Endothelial cell of umbilical vein (primary cell): ENCODE results near the gene CD99L2. TPM values are rescaled to one million over a fixed set of nuclear protein-coding genes. Genes with fewer than 3 reads are reported as not detected.

Experiments
- BruUV-seq: library from RNA; stranded (reverse); fragments of 400-500 nt; replicated peaks from 2 replicates; lab custom pipeline; 2021; lab: Mats Ljungman, UMichigan
- CTCF ChIA-PET: fragments of 300-600, 350-600 bp; sonication (Branson Sonifier 250); formaldehyde crosslinking; loops from one replicate; lab custom pipeline; 2021; ENCODE audit warnings: antibody characterized with exemption, inconsistent platforms; lab: Charles Lee
- POLR2A ChIA-PET: fragments of 300-600, 350-600 bp; sonication (Branson Sonifier 250); formaldehyde crosslinking; loops from one replicate; lab custom pipeline; 2021; ENCODE audit warnings: antibody characterized with exemption, inconsistent platforms; lab: Charles Lee
- DNase-seq: peaks from one replicate; pipeline ENCODE4 v3.0.0-alpha.2; 2011; ENCODE audit warnings: low read depth, low spot score
- FAIRE-seq: peaks from 2 replicates; lab custom pipeline; 2011; peaks lifted over from hg19 to GRCh38; lab: Jason Lieb, UNC
- H2AFZ ChIP-seq: 2 replicates; pipeline ENCODE4 v1.6.0; 2012; ENCODE audit warnings: low read depth, low read length, control low read depth, inconsistent platforms
- H3K27ac ChIP-seq: 2 replicates; pipeline ENCODE4 v1.5.1; 2011; ENCODE audit warnings: low read depth, mild to moderate bottlenecking, control low read depth, low read length, moderate library complexity; ENCODE audit not compliant: insufficient read depth
- H3K27me3 ChIP-seq, 2 experiments: 2 replicates each; pipeline versions ENCODE4 v1.6.0 to v1.6.1; 2011; ENCODE audit warnings: low read length in 2 of 2, mixed read lengths in 1 of 2; ENCODE audit not compliant: control insufficient read depth in 2 of 2, insufficient read depth in 2 of 2
- H3K36me3 ChIP-seq, 2 experiments: 2 replicates in 1 of 2; 3 replicates in 1 of 2; pipeline ENCODE4 v1.5.1; 2011; ENCODE audit warnings: low read length in 2 of 2, mild to moderate bottlenecking in 1 of 2, moderate library complexity in 1 of 2; ENCODE audit not compliant: control insufficient read depth in 2 of 2, insufficient read depth in 2 of 2; ENCODE audit errors: extremely low read depth in 1 of 2
- H3K4me1 ChIP-seq: 3 replicates; pipeline ENCODE4 v1.5.1; 2011; ENCODE audit warnings: mild to moderate bottlenecking, low read length; ENCODE audit not compliant: control insufficient read depth, insufficient read depth; ENCODE audit errors: extremely low read depth
- H3K4me2 ChIP-seq: 2 replicates; pipeline ENCODE4 v1.6.1; 2011; ENCODE audit warnings: low read length, control low read depth, mixed read lengths; ENCODE audit not compliant: insufficient read depth
- H3K4me3 ChIP-seq, 3 experiments: fragments of 200-600 bp in 1 of 3; sonication (generic), shearing (Covaris generic) in 1 of 3; replicated peaks in 1 of 3; 2 replicates each; pipeline ENCODE4 v1.5.1; 2011 to 2016; ENCODE audit warnings: control low read depth in 3 of 3, low read length in 3 of 3, mild to moderate bottlenecking in 2 of 3, inconsistent platforms in 1 of 3, low read depth in 1 of 3, moderate library complexity in 1 of 3; ENCODE audit not compliant: insufficient read depth in 1 of 3
- H3K79me2 ChIP-seq: 2 replicates; pipeline ENCODE4 v1.6.0; 2012; ENCODE audit warnings: low read length, inconsistent platforms; ENCODE audit not compliant: control insufficient read depth, insufficient read depth
- H3K9ac ChIP-seq: replicated peaks from 2 replicates; pipeline ENCODE3; 2011; ENCODE audit warnings: low read length, control low read depth; ENCODE audit not compliant: insufficient read depth; ENCODE audit errors: extremely low read depth
- H3K9me1 ChIP-seq: replicated peaks from 3 replicates; pipeline ENCODE4 v1.6.0; 2011; ENCODE audit warnings: mild to moderate bottlenecking, low read length; ENCODE audit not compliant: control insufficient read depth, insufficient read depth; ENCODE audit errors: extremely low read depth
- H3K9me3 ChIP-seq: replicated peaks from 2 replicates; pipeline ENCODE4 v1.5.1; 2012; ENCODE audit warnings: low read length, inconsistent platforms; ENCODE audit not compliant: control insufficient read depth, insufficient read depth
- H4K20me1 ChIP-seq: replicated peaks from 2 replicates; pipeline ENCODE3; 2011; ENCODE audit warnings: mild to moderate bottlenecking, low read length; ENCODE audit not compliant: control insufficient read depth, insufficient read depth; ENCODE audit errors: extremely low read depth
- CTCF ChIP-seq, 2 donors: IDR thresholded peaks; 1 replicate in 1 of 2; 2 replicates in 1 of 2; pipeline ENCODE4 v1.5.1; 2011; ENCODE audit warnings: low read length in 2 of 2, mild to moderate bottlenecking in 2 of 2, moderate library complexity in 2 of 2, control low read depth in 1 of 2, inconsistent platforms in 1 of 2, low read depth in 1 of 2; ENCODE audit not compliant: insufficient read depth in 1 of 2; ENCODE audit errors: extremely low read depth in 1 of 2
- EZH2 ChIP-seq: IDR thresholded peaks from 2 replicates; pipeline ENCODE4 v1.6.1; 2012; ENCODE audit warnings: borderline replicate concordance, low read depth, mild to moderate bottlenecking, moderate library complexity, low read length, inconsistent platforms; ENCODE audit not compliant: severe bottlenecking
- FOS ChIP-seq: IDR thresholded peaks from 2 replicates; pipeline ENCODE4 v1.6.1; 2011; ENCODE audit warnings: mild to moderate bottlenecking, low read length, moderate library complexity, borderline replicate concordance; ENCODE audit not compliant: insufficient read depth
- GATA2 ChIP-seq: IDR thresholded peaks from 2 replicates; pipeline ENCODE4 v1.7.0; 2011; ENCODE audit warnings: low read depth, mild to moderate bottlenecking, moderate library complexity, mixed read lengths, low read length; ENCODE audit not compliant: insufficient read length, insufficient read depth
- JUN ChIP-seq: IDR thresholded peaks from 2 replicates; pipeline ENCODE4 v1.6.1; 2011; ENCODE audit warnings: borderline replicate concordance, low read depth; ENCODE audit not compliant: insufficient read length, insufficient read depth
- MAX ChIP-seq: IDR thresholded peaks from 2 replicates; pipeline ENCODE4 v1.6.1; 2011; ENCODE audit not compliant: insufficient read depth, insufficient read length
- MYC ChIP-seq: IDR thresholded peaks from one replicate; pipeline ENCODE4 v1.6.1; 2011; ENCODE audit warnings: mild to moderate bottlenecking, low read depth, low read length
- POLR2A ChIP-seq: IDR thresholded peaks from 2 replicates; pipeline ENCODE4 v1.6.1; 2012; ENCODE audit warnings: low read depth, mild to moderate bottlenecking, control low read depth, low read length
- POLR2AphosphoS5 ChIP-seq: IDR thresholded peaks from 2 replicates; pipeline ENCODE4 v1.6.1; 2012; ENCODE audit warnings: low read depth, mild to moderate bottlenecking, control low read depth, low read length, moderate library complexity; ENCODE audit not compliant: insufficient read depth
- dilution Hi-C: fragments of 300-500 bp; cut with MboI; formaldehyde crosslinking; loops from one replicate; pipeline ENCODE4 v1.15.0; 2019; ENCODE audit warnings: low sequenced_read_pairs; ENCODE audit not compliant: extremely low pct_ligation_motif_present
- intact Hi-C: fragments of 100-400 bp; cut with micrococcal nuclease; formaldehyde crosslinking; loops from one replicate; pipeline ENCODE4 v1.10.0; 2022
- polyA plus RNA-seq, 4 experiments: library from polyadenylated mRNA; depleted of rRNA in 3 of 4; stranded (reverse) in 3 of 4; unstranded in 1 of 4; fragments of >200 nt; gene quantifications; 2 replicates each; pipeline versions ENCODE4 v1.2.1 to v1.2.3, GENCODE V29; 2011 to 2012; ENCODE audit warnings: missing spikeins in 1 of 4
- total RNA-seq: library from RNA; stranded (reverse); gene quantifications from 2 replicates; pipeline ENCODE4 v1.2.3, GENCODE V29; 2021

The CD99L2 gene
- total and polyA plus RNA-seq, 2 donors (not counting 3 experiments of a cell fraction or from before 2014, with no cell fraction given), result 33.2 to 43.4 TPM

- no peaks in the 10 kb centered on the region for H3K9me3 ChIP-seq
- no peak overlapping the region for H3K9ac ChIP-seq
- DNase-seq (no peak), FAIRE-seq (no peak)
- TF ChIP-seq MAX (no peak), FOS (no peak), GATA2 (no peak), POLR2A (no peak), POLR2AphosphoS5 (no peak), EZH2 (no peak), JUN (no peak), MYC (no peak), CTCF (IDR thresholded peaks at IDR 0.05; ENCODE audit: extremely low read depth in 1 of 2, insufficient read depth in 1 of 2, low read depth in 1 of 2, low read length in 2 of 2) (no peak)
- no peaks in the 10 kb centered on the region for H3K9me1 ChIP-seq
- dilution Hi-C loops (no loop called here), intact Hi-C loops (no loop called here)
- no peak overlapping the region for H3K27ac ChIP-seq
- POLR2A ChIA-PET, result no interaction called here
- H3K27me3 ChIP-seq, result no peaks in the 10 kb centered on the region
- no TSS peak for BruUV-seq
- CTCF ChIA-PET, result no interaction called here
- no peaks in the 10 kb centered on the region for H4K20me1 ChIP-seq
- H3K79me2 ChIP-seq, result no peaks in the 10 kb centered on the region
- no peak overlapping the region for H3K4me3 ChIP-seq
- H3K4me1 ChIP-seq, result no peaks in the 10 kb centered on the region
- H3K36me3 ChIP-seq, result no peaks in the 10 kb centered on the region
- no peak overlapping the region for H2AFZ ChIP-seq
- no peak overlapping the region for H3K4me2 ChIP-seq
Measured at GRCh38 chrX:150856101-150856500, 42.4 kb downstream of the CD99L2 start.
